Stomach smooth muscle (tissue), 2 donors: Measurements from ENCODE around the gene NEFH.
"Not testable (repeated sequence)": the region's sequence is repeated elsewhere in the genome, so short reads cannot be mapped to it uniquely, and the experiment has no call there.

Experiments used
- H3K27ac ChIP-seq: one replicate; pipeline ENCODE4 v1.7.0; 2013; ENCODE audit warnings: mild to moderate bottlenecking, low read length, inconsistent platforms
- H3K27me3 ChIP-seq, 2 donors: one replicate each; pipeline ENCODE4 v1.7.0; 2013; ENCODE audit warnings: low read length in 2 of 2; ENCODE audit not compliant: insufficient read depth in 2 of 2, control insufficient read depth in 1 of 2
- H3K36me3 ChIP-seq, 2 donors: one replicate each; pipeline ENCODE4 v1.7.0; 2013; ENCODE audit warnings: low read length in 2 of 2; ENCODE audit not compliant: control insufficient read depth in 2 of 2, insufficient read depth in 2 of 2
- H3K4me1 ChIP-seq: one replicate; pipeline ENCODE4 v1.7.0; 2013; ENCODE audit warnings: low read length; ENCODE audit not compliant: control insufficient read depth, insufficient read depth
- H3K4me3 ChIP-seq, 2 donors: one replicate each; pipeline ENCODE4 v1.7.0; 2013; ENCODE audit warnings: low read length in 2 of 2
- H3K9ac ChIP-seq, 2 donors: one replicate each; pipeline ENCODE4 v1.7.0; 2013; ENCODE audit warnings: low read length in 2 of 2, mild to moderate bottlenecking in 1 of 2
- H3K9me3 ChIP-seq, 2 donors: one replicate each; pipeline ENCODE4 v1.7.0; 2013; ENCODE audit warnings: low read length in 2 of 2; ENCODE audit not compliant: control insufficient read depth in 2 of 2
- donor health status: healthy.
- donor health status: Pancreatic carcinoma.

NEFH gene, protein sequence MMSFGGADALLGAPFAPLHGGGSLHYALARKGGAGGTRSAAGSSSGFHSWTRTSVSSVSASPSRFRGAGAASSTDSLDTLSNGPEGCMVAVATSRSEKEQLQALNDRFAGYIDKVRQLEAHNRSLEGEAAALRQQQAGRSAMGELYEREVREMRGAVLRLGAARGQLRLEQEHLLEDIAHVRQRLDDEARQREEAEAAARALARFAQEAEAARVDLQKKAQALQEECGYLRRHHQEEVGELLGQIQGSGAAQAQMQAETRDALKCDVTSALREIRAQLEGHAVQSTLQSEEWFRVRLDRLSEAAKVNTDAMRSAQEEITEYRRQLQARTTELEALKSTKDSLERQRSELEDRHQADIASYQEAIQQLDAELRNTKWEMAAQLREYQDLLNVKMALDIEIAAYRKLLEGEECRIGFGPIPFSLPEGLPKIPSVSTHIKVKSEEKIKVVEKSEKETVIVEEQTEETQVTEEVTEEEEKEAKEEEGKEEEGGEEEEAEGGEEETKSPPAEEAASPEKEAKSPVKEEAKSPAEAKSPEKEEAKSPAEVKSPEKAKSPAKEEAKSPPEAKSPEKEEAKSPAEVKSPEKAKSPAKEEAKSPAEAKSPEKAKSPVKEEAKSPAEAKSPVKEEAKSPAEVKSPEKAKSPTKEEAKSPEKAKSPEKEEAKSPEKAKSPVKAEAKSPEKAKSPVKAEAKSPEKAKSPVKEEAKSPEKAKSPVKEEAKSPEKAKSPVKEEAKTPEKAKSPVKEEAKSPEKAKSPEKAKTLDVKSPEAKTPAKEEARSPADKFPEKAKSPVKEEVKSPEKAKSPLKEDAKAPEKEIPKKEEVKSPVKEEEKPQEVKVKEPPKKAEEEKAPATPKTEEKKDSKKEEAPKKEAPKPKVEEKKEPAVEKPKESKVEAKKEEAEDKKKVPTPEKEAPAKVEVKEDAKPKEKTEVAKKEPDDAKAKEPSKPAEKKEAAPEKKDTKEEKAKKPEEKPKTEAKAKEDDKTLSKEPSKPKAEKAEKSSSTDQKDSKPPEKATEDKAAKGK

DNA sequence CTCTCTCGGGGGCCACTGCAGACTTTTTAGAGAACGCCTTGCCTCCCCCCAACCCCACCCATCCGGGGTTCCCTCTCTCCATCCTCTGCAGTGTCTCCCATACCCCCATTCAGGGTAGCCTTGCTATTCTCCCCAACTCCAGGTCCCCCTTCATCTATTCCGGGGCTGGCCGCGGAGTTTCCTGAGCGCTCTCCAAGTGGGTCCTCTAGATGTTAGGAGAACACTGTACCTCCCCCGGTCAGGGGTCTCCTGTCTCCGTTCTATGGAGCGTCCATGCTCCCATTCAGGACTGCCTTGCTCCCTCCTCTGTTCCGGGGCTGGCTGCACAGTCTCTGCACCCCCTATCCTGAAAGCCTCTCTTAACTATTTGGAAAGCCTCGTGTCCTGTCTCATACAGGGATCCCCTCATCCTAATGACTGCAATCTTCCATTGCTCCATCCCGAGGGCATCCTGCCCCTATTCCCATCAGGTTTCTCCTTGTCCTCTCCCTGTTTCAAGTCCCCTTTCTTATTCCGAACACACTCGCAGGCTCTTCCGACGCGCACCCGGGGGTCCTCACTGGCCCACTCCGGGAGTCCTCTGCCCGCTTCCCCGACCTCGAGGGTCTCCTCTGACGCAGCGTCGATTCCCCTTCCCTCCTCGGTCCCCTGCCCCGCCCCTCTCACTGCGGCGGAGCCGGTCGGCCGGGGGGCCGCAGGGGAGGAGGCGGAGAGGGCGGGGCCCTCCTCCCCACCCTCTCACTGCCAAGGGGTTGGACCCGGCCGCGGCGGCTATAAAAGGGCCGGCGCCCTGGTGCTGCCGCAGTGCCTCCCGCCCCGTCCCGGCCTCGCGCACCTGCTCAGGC lies at the start of gene NEFH:
Gene NEFH, plus strand, starts transcription at position 802 of the 845 bp plus-strand sequence. CDS start 45 bp downstream, outside the sequence.
- H3K36me3 ChIP-seq: no peaks in the 10 kb centered on the region
- peaks cover 50 to 54% of the 10 kb centered on the region in 2 donors for H3K27me3 ChIP-seq
- H3K9ac ChIP-seq: no peak within 1 kb of the TSS
- H3K9me3 ChIP-seq: no peaks in the 10 kb centered on the region
- H3K4me1 ChIP-seq: peaks cover 11% of the 10 kb centered on the region
- no peak within 1 kb of the TSS for H3K27ac ChIP-seq
- peak within 1 kb of the TSS in 1 of 2 donors; percentile 44 for H3K4me3 ChIP-seq

DNA sequence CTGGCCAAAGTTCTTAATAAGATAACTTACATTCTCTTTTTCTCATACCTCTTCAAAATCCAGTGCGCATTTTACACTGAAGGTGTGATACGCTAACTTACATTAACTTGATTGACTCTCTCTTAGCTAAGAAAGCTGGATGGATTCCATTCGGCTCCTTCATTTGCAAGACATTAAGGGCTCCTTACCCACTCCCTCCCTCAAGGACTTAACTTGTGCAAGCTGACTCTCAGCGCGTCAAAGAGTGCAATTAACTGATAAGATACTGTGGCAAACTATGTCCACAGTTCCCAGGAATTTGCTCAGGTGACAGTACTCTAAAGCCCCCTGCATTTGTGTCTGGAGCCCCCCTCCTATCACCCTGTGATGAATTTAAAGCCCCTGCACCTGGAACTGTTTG lies 48.0 kb upstream of the NEFH start:
- H3K4me1 ChIP-seq: no peaks in the 10 kb centered on the region
- H3K9ac ChIP-seq: no peak overlapping the region
- H3K4me3 ChIP-seq: no peak overlapping the region
- H3K27me3 ChIP-seq: peaks cover 3 to 16% of the 10 kb centered on the region in 2 donors
- no peak overlapping the region for H3K27ac ChIP-seq
- no peaks in the 10 kb centered on the region for H3K9me3 ChIP-seq
- no peaks in the 10 kb centered on the region for H3K36me3 ChIP-seq

DNA sequence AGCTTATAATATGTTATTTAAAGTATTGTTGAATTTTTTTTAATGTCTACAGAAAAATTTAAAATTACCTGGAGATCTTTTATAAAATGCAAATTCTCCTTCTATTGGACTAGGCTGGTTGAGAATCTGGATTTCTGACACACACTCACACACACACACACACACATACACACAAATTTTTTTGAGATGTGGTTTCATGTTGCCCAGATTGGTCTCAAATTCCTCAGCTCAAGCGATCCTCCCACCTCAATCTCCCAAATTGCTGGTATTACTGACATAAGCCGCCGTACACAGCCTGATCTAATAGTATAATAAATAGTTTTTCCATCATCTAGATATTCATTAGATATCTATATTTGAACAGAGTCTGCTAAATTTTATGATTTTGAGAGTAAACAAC lies 46.2 kb upstream of the NEFH start:
- peaks cover 2 to 16% of the 10 kb centered on the region in 2 donors for H3K27me3 ChIP-seq
- H3K36me3 ChIP-seq: no peaks in the 10 kb centered on the region
- no peak overlapping the region for H3K27ac ChIP-seq
- no peak overlapping the region for H3K9ac ChIP-seq
- H3K4me1 ChIP-seq: no peaks in the 10 kb centered on the region
- no peak overlapping the region for H3K4me3 ChIP-seq
- no peaks in the 10 kb centered on the region for H3K9me3 ChIP-seq

GRCh38 chr22:29434288-29434687 lies 45.7 kb upstream of the NEFH start:
- no peaks in the 10 kb centered on the region for H3K9me3 ChIP-seq
- no peak overlapping the region for H3K27ac ChIP-seq
- no peaks in the 10 kb centered on the region for H3K4me1 ChIP-seq
- H3K9ac ChIP-seq: no peak overlapping the region
- H3K27me3 ChIP-seq: peaks cover 2 to 16% of the 10 kb centered on the region in 2 donors
- H3K36me3 ChIP-seq: no peaks in the 10 kb centered on the region
- no peak overlapping the region for H3K4me3 ChIP-seq

GRCh38 chr22:29435236-29436136 lies 44.5 kb upstream of the NEFH start:
- Histone ChIP-seq H3K36me3 (no peaks in the 10 kb centered on the region), H3K4me3 (no peak overlapping the region), H3K9me3 (no peaks in the 10 kb centered on the region), H3K27me3 (peaks cover 2 to 16% of the 10 kb centered on the region in 2 donors), H3K4me1 (no peaks in the 10 kb centered on the region), H3K27ac (no peak overlapping the region), H3K9ac (no peak overlapping the region)

GRCh38 chr22:29438283-29438682 lies 41.7 kb upstream of the NEFH start, which contains the start of gene RFPL1:
RFPL1 (plus strand) TSS chr22:29438583.
- H3K4me1 ChIP-seq, H3K4me3 ChIP-seq, H3K36me3 ChIP-seq, H3K9me3 ChIP-seq, H3K27ac ChIP-seq, H3K27me3 ChIP-seq, H3K9ac ChIP-seq: not testable (repeated sequence)

DNA sequence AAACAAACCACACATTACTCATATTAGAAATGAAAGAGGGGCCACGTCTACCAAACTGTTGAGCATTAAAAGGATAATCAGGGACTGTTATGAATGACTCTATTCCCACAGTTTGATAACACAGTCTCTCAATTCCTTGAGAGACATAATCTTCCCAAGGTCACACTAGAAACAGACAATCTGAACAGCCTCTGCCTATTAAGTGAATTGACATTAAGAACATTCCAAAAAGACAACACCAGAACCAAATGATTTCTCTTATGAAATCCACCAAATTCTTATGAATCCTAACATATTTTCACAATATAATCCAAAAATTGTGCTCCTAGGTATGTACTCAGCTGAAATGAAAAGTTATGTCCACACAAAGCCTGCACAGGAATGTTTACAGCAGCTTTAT lies 37.0 kb upstream of the NEFH start:
- Histone ChIP-seq H3K9ac (no peak overlapping the region), H3K4me3 (no peak overlapping the region), H3K36me3 (no peaks in the 10 kb centered on the region), H3K27ac (no peak overlapping the region), H3K27me3 (peaks cover 0 to 3% of the 10 kb centered on the region in 2 donors), H3K9me3 (no peaks in the 10 kb centered on the region), H3K4me1 (no peaks in the 10 kb centered on the region)

DNA sequence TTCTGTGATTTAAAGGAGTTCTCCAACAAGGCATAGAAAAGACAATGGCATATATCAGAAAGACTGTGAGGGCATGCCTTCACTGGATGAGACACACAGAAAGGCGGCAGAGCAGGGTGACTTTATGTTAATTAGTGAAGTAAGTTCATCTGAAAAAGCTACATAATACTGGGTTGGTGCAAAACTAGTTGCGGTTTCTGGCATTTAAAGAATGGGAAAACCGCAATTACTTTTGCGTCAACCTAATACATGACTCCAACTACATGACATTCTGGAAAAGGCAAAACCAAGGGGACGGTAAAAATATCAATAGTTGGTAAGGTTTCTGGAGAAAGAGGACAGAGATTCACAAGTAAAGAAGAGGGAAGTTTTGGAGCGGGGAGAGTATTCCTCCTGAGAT lies 36.6 kb upstream of the NEFH start:
- H3K4me1 ChIP-seq: no peaks in the 10 kb centered on the region
- H3K9ac ChIP-seq: no peak overlapping the region
- H3K9me3 ChIP-seq: no peaks in the 10 kb centered on the region
- H3K27me3 ChIP-seq: peaks cover 0 to 3% of the 10 kb centered on the region in 2 donors
- no peak overlapping the region for H3K4me3 ChIP-seq
- no peak overlapping the region for H3K27ac ChIP-seq
- no peaks in the 10 kb centered on the region for H3K36me3 ChIP-seq

- no peaks in the 10 kb centered on the region for H3K36me3 ChIP-seq
- H3K9me3 ChIP-seq: no peaks in the 10 kb centered on the region
- no peak overlapping the region for H3K9ac ChIP-seq
- H3K4me1 ChIP-seq: no peaks in the 10 kb centered on the region
- H3K27me3 ChIP-seq: peaks cover 0 to 3% of the 10 kb centered on the region in 2 donors
- no peak overlapping the region for H3K27ac ChIP-seq
- no peak overlapping the region for H3K4me3 ChIP-seq
These were observed 35.9 kb upstream of the NEFH start for GRCh38 chr22:29443861-29444792.
